ENCODE results near the gene PXDN. TPM values are rescaled to one million over a fixed set of nuclear protein-coding genes. Genes with fewer than 3 reads are reported as not detected.

Gene PXDN
- total RNA-seq, 2 donors from 2014 or later: 3.4 to 3.6 TPM

- no peak for DNase-seq (ENCODE audit: low spot score)
- no peak for ATAC-seq
- no peaks in the 10 kb centered on the region for H3K36me3 Mint-ChIP-seq
- no peaks in the 10 kb centered on the region for H3K9me3 Mint-ChIP-seq
- H3K27me3 Mint-ChIP-seq: peaks cover 0 to 7% of the 10 kb centered on the region in 2 donors
- H3K4me1 Mint-ChIP-seq (ENCODE audit: low read depth in 2 of 2): peaks cover 0 to 6% of the 10 kb centered on the region in 2 donors
- no peak overlapping the region for H3K27ac Mint-ChIP-seq
- no peak overlapping the region for H3K4me3 Mint-ChIP-seq
These were observed 10.3 kb upstream of the PXDN start for GRCh38 chr2:1754461-1755170.

GRCh38 chr2:1754046-1754445 is 9.7 kb upstream of the PXDN start:
- no peak for ATAC-seq

GRCh38 chr2:1752751-1753150 is 8.4 kb upstream of the PXDN start:
- ATAC-seq (no peak), DNase-seq (ENCODE audit: low spot score) (no peak)
- H3K27me3 Mint-ChIP-seq: peaks cover 0 to 12% of the 10 kb centered on the region in 2 donors
- H3K4me3 Mint-ChIP-seq: no peak overlapping the region
- H3K36me3 Mint-ChIP-seq: no peaks in the 10 kb centered on the region
- peaks cover 0 to 6% of the 10 kb centered on the region in 2 donors for H3K4me1 Mint-ChIP-seq (ENCODE audit: low read depth in 2 of 2)
- no peaks in the 10 kb centered on the region for H3K9me3 Mint-ChIP-seq
- H3K27ac Mint-ChIP-seq: no peak overlapping the region

More at GRCh38 chr2:1754046-1754445, 9.7 kb upstream of the PXDN start:
- Mint-ChIP-seq H3K27ac (no peak overlapping the region), H3K4me3 (no peak overlapping the region), H3K9me3 (no peaks in the 10 kb centered on the region), H3K36me3 (no peaks in the 10 kb centered on the region), H3K4me1 (ENCODE audit: low read depth in 2 of 2) (peaks cover 0 to 6% of the 10 kb centered on the region in 2 donors), H3K27me3 (peaks cover 0 to 10% of the 10 kb centered on the region in 2 donors)
- DNase-seq (ENCODE audit: low spot score): no peak

GRCh38 chr2:1751767-1752725 is 7.7 kb upstream of the PXDN start:
- Mint-ChIP-seq H3K9me3 (no peaks in the 10 kb centered on the region), H3K27me3 (peaks cover 4 to 17% of the 10 kb centered on the region in 2 donors), H3K4me3 (no peak overlapping the region), H3K36me3 (no peaks in the 10 kb centered on the region), H3K27ac (no peak overlapping the region), H3K4me1 (ENCODE audit: low read depth in 2 of 2) (peaks cover 0 to 6% of the 10 kb centered on the region in 2 donors)
- ATAC-seq: no peak
- DNase-seq (ENCODE audit: low spot score): no peak

GRCh38 chr2:1750933-1751766 is 6.8 kb upstream of the PXDN start:
- peaks cover 0 to 6% of the 10 kb centered on the region in 2 donors for H3K4me1 Mint-ChIP-seq (ENCODE audit: low read depth in 2 of 2)
- no peaks in the 10 kb centered on the region for H3K36me3 Mint-ChIP-seq
- no peak overlapping the region for H3K27ac Mint-ChIP-seq
- ATAC-seq (peak in 1 of 2 donors; percentile 54), DNase-seq (ENCODE audit: low spot score) (no peak)
- H3K4me3 Mint-ChIP-seq: no peak overlapping the region
- H3K27me3 Mint-ChIP-seq: peaks cover 13 to 24% of the 10 kb centered on the region in 2 donors
- H3K9me3 Mint-ChIP-seq: no peaks in the 10 kb centered on the region

- Mint-ChIP-seq H3K4me3 (no peak overlapping the region), H3K27me3 (peaks cover 17 to 24% of the 10 kb centered on the region in 2 donors), H3K4me1 (ENCODE audit: low read depth in 2 of 2) (peaks cover 0 to 6% of the 10 kb centered on the region in 2 donors), H3K36me3 (no peaks in the 10 kb centered on the region), H3K27ac (no peak overlapping the region), H3K9me3 (no peaks in the 10 kb centered on the region)
- ATAC-seq (no peak), DNase-seq (ENCODE audit: low spot score) (no peak)
These were observed 6.1 kb upstream of the PXDN start for GRCh38 chr2:1750270-1750932.

GRCh38 chr2:1749489-1750119 is 5.3 kb upstream of the PXDN start:
- Mint-ChIP-seq H3K4me1 (ENCODE audit: low read depth in 2 of 2) (peaks cover 2 to 6% of the 10 kb centered on the region in 2 donors), H3K27ac (no peak overlapping the region), H3K4me3 (no peak overlapping the region), H3K36me3 (no peaks in the 10 kb centered on the region), H3K27me3 (peaks cover 17 to 27% of the 10 kb centered on the region in 2 donors), H3K9me3 (no peaks in the 10 kb centered on the region)
- DNase-seq (ENCODE audit: low spot score) (no peak), ATAC-seq (no peak)

GRCh38 chr2:1748741-1749488 is 4.6 kb upstream of the PXDN start:
- Mint-ChIP-seq H3K9me3 (no peaks in the 10 kb centered on the region), H3K4me1 (ENCODE audit: low read depth in 2 of 2) (peaks cover 2 to 6% of the 10 kb centered on the region in 2 donors), H3K27me3 (peaks cover 17 to 27% of the 10 kb centered on the region in 2 donors), H3K4me3 (no peak overlapping the region), H3K36me3 (no peaks in the 10 kb centered on the region), H3K27ac (no peak overlapping the region)
- DNase-seq (ENCODE audit: low spot score) (no peak), ATAC-seq (no peak)

- ATAC-seq (no peak), DNase-seq (ENCODE audit: low spot score) (no peak)
- H3K4me3 Mint-ChIP-seq: no peak overlapping the region
- H3K27ac Mint-ChIP-seq: no peak overlapping the region
- no peaks in the 10 kb centered on the region for H3K9me3 Mint-ChIP-seq
- peaks cover 17 to 27% of the 10 kb centered on the region in 2 donors for H3K27me3 Mint-ChIP-seq
- H3K4me1 Mint-ChIP-seq (ENCODE audit: low read depth in 2 of 2): peaks cover 2 to 6% of the 10 kb centered on the region in 2 donors
- H3K36me3 Mint-ChIP-seq: no peaks in the 10 kb centered on the region
These were observed 3.9 kb upstream of the PXDN start for GRCh38 chr2:1748176-1748740.

- peaks cover 19 to 27% of the 10 kb centered on the region in 2 donors for H3K27me3 Mint-ChIP-seq
- no peaks in the 10 kb centered on the region for H3K9me3 Mint-ChIP-seq
- H3K4me3 Mint-ChIP-seq: no peak overlapping the region
- H3K4me1 Mint-ChIP-seq (ENCODE audit: low read depth in 2 of 2): peaks cover 5 to 6% of the 10 kb centered on the region in 2 donors
- DNase-seq (ENCODE audit: low spot score) (no peak), ATAC-seq (no peak)
- no peaks in the 10 kb centered on the region for H3K36me3 Mint-ChIP-seq
- no peak overlapping the region for H3K27ac Mint-ChIP-seq
These were observed 3.0 kb upstream of the PXDN start for GRCh38 chr2:1747065-1747941.
